Esophagus squamous epithelium (tissue), 4 donors: ENCODE measurements around the gene FNDC3A.

Experiments used
- CTCF ChIP-seq, 6 experiments: fragments of 450-650 bp in 4 of 6; fragments of 200-600 bp in 2 of 6; sonication (generic) in 2 of 6; IDR thresholded peaks; one replicate each; pipeline ENCODE4 v1.5.1; 2016 to 2019; ENCODE audit warnings: antibody characterized with exemption in 6 of 6, mild to moderate bottlenecking in 4 of 6, moderate library complexity in 4 of 6
- POLR2A ChIP-seq, 4 donors: fragments of 450-650 bp; IDR thresholded peaks; one replicate each; pipeline ENCODE4 v1.6.1; 2017; ENCODE audit warnings: antibody characterized with exemption in 4 of 4, mild to moderate bottlenecking in 4 of 4, moderate library complexity in 3 of 4

- TF ChIP-seq CTCF (IDR thresholded peaks at IDR 0.05) (no peak), POLR2A (IDR thresholded peaks at IDR 0.05) (no peak)
These were observed 14.3 kb upstream of the FNDC3A start for GRCh38 chr13:48961379-48961778.
